Kidney epithelial cell (primary cell): ENCODE results near the gene BRI3. TPM values are rescaled to one million over a fixed set of nuclear protein-coding genes. Genes with fewer than 3 reads are reported as not detected.

ENCODE experiments used
- DNase-seq: peaks from one replicate; pipeline ENCODE4 v3.0.0-alpha.2; 2010; ENCODE audit warnings: low read depth
- H3K27me3 ChIP-seq: 2 replicates; pipeline ENCODE4 v1.6.0; 2011; ENCODE audit warnings: low read length; ENCODE audit not compliant: control insufficient read depth, insufficient read depth
- H3K36me3 ChIP-seq: 2 replicates; pipeline ENCODE4 v1.5.1; 2011; ENCODE audit warnings: low read length; ENCODE audit not compliant: control insufficient read depth, insufficient read depth
- H3K4me3 ChIP-seq: 2 replicates; pipeline ENCODE4 v1.5.1; 2011; ENCODE audit warnings: low read depth, mild to moderate bottlenecking, control low read depth, low read length
- CTCF ChIP-seq: IDR thresholded peaks from 2 replicates; pipeline ENCODE4 v1.5.1; 2011; ENCODE audit warnings: mild to moderate bottlenecking, moderate library complexity, low read length, control low read depth, inconsistent platforms; ENCODE audit not compliant: insufficient read depth, poor library complexity, severe bottlenecking
- total RNA-seq: library from RNA; depleted of rRNA; stranded (reverse); fragments of >200 nt; gene quantifications from 2 replicates; pipeline ENCODE4 v1.2.3, GENCODE V29; 2015

Gene BRI3
- total RNA-seq, 1 donor from 2014 or later: 127 TPM

- no peaks in the 10 kb centered on the region for H3K27me3 ChIP-seq
- TF ChIP-seq CTCF: no peak
- no peak for DNase-seq
- H3K4me3 ChIP-seq: no peak overlapping the region
- H3K36me3 ChIP-seq: no peaks in the 10 kb centered on the region
Measured at GRCh38 chr7:98276241-98276761, 5.2 kb upstream of the BRI3 start.

GRCh38 chr7:98278408-98278807 lies 3.1 kb upstream of the BRI3 start:
- H3K27me3 ChIP-seq: no peaks in the 10 kb centered on the region
- DNase-seq: no peak
- H3K4me3 ChIP-seq: no peak overlapping the region
- TF ChIP-seq CTCF: no peak
- H3K36me3 ChIP-seq: no peaks in the 10 kb centered on the region

GRCh38 chr7:98278936-98279335 lies 2.5 kb upstream of the BRI3 start:
- DNase-seq: no peak
- Histone ChIP-seq H3K27me3 (no peaks in the 10 kb centered on the region), H3K4me3 (no peak overlapping the region), H3K36me3 (peaks cover under 1% of the 10 kb centered on the region)
- TF ChIP-seq CTCF: no peak

GRCh38 chr7:98280296-98280695 lies 1.2 kb upstream of the BRI3 start:
- Histone ChIP-seq H3K27me3 (no peaks in the 10 kb centered on the region), H3K4me3 (no peak overlapping the region)
- TF ChIP-seq CTCF: no peak

GRCh38 chr7:98281757-98282606 lies 496 bp downstream of the BRI3 start:
- TF ChIP-seq CTCF: no peak
- Histone ChIP-seq H3K4me3 (peak overlapping the region; percentile 71), H3K27me3 (no peaks in the 10 kb centered on the region), H3K36me3 (peaks cover 1% of the 10 kb centered on the region)
- DNase-seq: no peak

More at GRCh38 chr7:98280296-98280695, 1.2 kb upstream of the BRI3 start:
- peaks cover 1% of the 10 kb centered on the region for H3K36me3 ChIP-seq
- DNase-seq: no peak
